ENCODE data around the gene PIK3C2G.

DNA sequence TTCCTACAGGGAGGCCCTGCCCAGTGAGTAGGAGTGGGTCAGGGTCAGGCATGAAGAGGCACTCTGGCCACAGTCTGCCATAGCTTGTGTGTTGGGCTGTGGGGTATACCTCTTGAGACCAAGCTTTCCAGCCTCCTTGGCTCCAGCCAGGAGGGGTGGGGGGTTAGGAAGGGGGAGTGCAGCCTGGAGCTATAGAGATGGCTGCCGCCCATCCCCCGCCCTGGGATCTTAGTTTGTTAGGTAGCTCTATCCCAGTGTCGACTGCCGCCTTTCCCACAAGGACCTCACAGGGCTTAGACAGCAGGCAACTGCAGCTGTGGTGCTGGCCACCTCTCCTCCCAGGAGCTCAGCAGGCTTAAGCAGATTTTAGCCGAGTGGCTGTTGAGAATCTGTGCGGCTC is 260.1 kb downstream of the PIK3C2G start:
- TF ChIP-seq, protein P1, sequence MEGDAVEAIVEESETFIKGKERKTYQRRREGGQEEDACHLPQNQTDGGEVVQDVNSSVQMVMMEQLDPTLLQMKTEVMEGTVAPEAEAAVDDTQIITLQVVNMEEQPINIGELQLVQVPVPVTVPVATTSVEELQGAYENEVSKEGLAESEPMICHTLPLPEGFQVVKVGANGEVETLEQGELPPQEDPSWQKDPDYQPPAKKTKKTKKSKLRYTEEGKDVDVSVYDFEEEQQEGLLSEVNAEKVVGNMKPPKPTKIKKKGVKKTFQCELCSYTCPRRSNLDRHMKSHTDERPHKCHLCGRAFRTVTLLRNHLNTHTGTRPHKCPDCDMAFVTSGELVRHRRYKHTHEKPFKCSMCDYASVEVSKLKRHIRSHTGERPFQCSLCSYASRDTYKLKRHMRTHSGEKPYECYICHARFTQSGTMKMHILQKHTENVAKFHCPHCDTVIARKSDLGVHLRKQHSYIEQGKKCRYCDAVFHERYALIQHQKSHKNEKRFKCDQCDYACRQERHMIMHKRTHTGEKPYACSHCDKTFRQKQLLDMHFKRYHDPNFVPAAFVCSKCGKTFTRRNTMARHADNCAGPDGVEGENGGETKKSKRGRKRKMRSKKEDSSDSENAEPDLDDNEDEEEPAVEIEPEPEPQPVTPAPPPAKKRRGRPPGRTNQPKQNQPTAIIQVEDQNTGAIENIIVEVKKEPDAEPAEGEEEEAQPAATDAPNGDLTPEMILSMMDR (IDR thresholded peaks at IDR 0.05; ENCODE audit: insufficient read depth, low read length) = no peak
- TF ChIP-seq, protein P2, sequence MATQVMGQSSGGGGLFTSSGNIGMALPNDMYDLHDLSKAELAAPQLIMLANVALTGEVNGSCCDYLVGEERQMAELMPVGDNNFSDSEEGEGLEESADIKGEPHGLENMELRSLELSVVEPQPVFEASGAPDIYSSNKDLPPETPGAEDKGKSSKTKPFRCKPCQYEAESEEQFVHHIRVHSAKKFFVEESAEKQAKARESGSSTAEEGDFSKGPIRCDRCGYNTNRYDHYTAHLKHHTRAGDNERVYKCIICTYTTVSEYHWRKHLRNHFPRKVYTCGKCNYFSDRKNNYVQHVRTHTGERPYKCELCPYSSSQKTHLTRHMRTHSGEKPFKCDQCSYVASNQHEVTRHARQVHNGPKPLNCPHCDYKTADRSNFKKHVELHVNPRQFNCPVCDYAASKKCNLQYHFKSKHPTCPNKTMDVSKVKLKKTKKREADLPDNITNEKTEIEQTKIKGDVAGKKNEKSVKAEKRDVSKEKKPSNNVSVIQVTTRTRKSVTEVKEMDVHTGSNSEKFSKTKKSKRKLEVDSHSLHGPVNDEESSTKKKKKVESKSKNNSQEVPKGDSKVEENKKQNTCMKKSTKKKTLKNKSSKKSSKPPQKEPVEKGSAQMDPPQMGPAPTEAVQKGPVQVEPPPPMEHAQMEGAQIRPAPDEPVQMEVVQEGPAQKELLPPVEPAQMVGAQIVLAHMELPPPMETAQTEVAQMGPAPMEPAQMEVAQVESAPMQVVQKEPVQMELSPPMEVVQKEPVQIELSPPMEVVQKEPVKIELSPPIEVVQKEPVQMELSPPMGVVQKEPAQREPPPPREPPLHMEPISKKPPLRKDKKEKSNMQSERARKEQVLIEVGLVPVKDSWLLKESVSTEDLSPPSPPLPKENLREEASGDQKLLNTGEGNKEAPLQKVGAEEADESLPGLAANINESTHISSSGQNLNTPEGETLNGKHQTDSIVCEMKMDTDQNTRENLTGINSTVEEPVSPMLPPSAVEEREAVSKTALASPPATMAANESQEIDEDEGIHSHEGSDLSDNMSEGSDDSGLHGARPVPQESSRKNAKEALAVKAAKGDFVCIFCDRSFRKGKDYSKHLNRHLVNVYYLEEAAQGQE (IDR thresholded peaks at IDR 0.05; ENCODE audit: insufficient replicate concordance, low read depth) = no peak
- TF ChIP-seq POLR2AphosphoS5 (IDR thresholded peaks at IDR 0.05; ENCODE audit: low read depth) (no peak), SPI1 (IDR thresholded peaks at IDR 0.05; ENCODE audit: borderline replicate concordance, low read depth) (no peak)

Data from HL-60 (cell line).